ENCODE measurements around the gene ORC4.

Gene ORC4

DNA sequence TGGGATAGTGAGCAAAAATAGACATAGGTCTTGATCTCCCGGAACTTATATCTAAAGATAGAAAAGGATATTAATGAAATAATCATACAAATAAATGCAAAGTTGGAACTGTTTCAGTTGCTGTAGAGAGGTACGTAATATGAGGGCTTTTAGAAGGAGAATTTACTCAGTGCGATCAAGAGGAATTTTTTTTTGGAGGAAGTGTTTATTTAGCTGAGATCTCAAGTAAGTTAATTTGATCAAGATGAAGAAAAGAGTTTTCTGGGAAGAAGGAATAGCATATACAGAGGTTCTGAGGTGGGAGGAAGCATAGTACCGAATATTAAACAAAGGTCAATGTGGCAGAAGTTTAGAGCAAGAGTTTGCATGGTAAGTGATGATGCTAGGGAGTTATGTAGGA lies 11.7 kb upstream of the ORC4 start:
- CTCF ChIA-PET, result interaction anchor here (0.6 kb wide), 1 partner anchor 1689 kb away, joined by 3 read pairs; no protein-coding TSS in a partner anchor
- POLR2A ChIA-PET (ENCODE audit: low non-redundant PET), result no interaction called here
- TF ChIP-seq, protein P1, sequence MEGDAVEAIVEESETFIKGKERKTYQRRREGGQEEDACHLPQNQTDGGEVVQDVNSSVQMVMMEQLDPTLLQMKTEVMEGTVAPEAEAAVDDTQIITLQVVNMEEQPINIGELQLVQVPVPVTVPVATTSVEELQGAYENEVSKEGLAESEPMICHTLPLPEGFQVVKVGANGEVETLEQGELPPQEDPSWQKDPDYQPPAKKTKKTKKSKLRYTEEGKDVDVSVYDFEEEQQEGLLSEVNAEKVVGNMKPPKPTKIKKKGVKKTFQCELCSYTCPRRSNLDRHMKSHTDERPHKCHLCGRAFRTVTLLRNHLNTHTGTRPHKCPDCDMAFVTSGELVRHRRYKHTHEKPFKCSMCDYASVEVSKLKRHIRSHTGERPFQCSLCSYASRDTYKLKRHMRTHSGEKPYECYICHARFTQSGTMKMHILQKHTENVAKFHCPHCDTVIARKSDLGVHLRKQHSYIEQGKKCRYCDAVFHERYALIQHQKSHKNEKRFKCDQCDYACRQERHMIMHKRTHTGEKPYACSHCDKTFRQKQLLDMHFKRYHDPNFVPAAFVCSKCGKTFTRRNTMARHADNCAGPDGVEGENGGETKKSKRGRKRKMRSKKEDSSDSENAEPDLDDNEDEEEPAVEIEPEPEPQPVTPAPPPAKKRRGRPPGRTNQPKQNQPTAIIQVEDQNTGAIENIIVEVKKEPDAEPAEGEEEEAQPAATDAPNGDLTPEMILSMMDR (conservative IDR thresholded peaks at IDR 0.05; ENCODE audit: low read depth), result no peak
- no peak for DNase-seq (ENCODE audit: low spot score)
- H3K27ac ChIP-seq, result no peak overlapping the region

DNA sequence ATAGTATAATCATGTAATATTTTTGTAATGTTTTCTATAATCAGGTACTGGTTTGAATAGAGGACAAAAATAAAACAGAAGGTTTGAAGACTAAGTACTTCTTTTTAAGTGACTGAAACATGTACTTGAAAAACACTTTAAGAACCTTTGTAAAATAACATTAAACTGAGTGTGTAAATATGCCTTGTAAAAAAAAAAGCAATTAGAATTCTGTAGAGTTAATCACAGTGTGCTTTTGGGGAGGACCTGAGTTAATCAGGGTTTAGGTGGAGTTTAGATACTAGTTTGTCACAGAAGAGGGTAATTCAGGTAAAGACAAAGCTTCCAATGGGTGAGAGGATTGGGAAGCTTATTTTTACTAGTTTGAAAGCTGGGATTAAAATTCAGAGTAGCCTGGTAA lies 10.6 kb upstream of the ORC4 start:
- CTCF ChIA-PET, result no interaction called here
- TF ChIP-seq, protein P1 (conservative IDR thresholded peaks at IDR 0.05; ENCODE audit: low read depth), result no peak
- POLR2A ChIA-PET (ENCODE audit: low non-redundant PET), result no interaction called here
- H3K27ac ChIP-seq, result no peak overlapping the region
- no peak for DNase-seq (ENCODE audit: low spot score)

DNA sequence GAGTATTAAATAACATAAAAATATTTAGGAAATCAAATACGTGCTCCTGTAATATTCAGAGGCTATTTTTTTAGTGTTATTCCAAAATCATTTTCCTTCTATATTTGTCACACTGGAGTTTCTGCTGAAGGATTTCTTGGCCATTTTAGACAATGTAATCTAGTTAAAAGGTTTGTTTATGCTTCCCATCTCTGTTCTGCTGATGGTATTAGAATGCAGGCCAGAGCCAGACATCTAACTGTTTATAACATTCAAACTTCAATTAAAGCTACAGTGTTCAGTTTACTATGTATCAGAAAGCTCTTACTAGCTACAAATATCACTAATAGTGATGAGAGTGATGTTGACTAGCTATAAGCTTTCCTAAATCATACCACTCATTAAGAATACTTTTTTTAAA lies 8.2 kb upstream of the ORC4 start:
- ChIA-PET POLR2A (ENCODE audit: low non-redundant PET) (no interaction called here), CTCF (interaction anchor here (0.8 kb wide), 1 partner anchor 402 kb away, joined by 3 read pairs; no protein-coding TSS in a partner anchor)
- DNase-seq (ENCODE audit: low spot score), result no peak
- no peak overlapping the region for H3K27ac ChIP-seq
- TF ChIP-seq, protein P1 (conservative IDR thresholded peaks at IDR 0.05; ENCODE audit: low read depth), result no peak

DNA sequence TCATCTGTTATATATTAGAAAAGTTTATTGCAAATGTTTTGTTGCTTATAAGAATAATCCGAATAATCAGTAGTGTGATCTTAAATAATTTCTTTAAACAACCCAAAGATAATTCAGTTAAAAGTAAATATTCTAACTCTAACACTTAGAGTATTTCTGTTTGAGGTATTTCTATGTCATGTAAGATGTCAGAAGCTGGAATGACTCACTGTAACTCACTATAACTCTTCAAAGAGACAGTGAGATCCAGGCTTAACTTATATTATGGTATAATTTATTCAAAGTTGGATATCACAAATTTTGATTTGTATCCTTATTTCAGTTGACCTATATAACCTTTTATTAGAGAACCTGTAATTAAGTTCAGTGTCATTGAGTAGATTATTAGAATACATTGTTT lies 7.3 kb upstream of the ORC4 start:
- POLR2A ChIA-PET (ENCODE audit: low non-redundant PET), result no interaction called here
- CTCF ChIA-PET, result no interaction called here
- no peak overlapping the region for H3K27ac ChIP-seq
- DNase-seq (ENCODE audit: low spot score), result no peak
- TF ChIP-seq, protein P1 (conservative IDR thresholded peaks at IDR 0.05; ENCODE audit: low read depth), result no peak

DNA sequence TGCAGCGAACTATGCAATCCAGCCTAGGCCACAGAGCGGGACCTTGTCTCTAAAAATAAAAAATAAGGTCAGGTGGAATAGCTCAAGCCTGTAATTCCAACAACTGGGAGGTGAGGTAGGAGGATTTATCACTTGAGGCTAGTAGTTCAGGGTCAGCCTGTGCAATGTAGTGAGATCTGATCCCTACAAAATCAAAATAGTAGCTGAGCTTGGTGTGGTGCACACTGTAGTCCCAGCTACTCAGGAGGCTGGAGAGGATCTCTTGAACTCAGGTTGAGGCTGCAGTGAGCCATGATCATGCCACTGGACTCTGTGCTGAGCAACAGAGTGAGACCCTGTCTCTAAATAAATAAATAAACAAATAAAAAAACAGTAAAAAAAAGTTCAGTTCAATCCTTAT lies 6.0 kb upstream of the ORC4 start:
- no peak overlapping the region for H3K27ac ChIP-seq
- no peak for DNase-seq (ENCODE audit: low spot score)
- POLR2A ChIA-PET (ENCODE audit: low non-redundant PET), result no interaction called here
- TF ChIP-seq, protein P1 (conservative IDR thresholded peaks at IDR 0.05; ENCODE audit: low read depth), result no peak
- CTCF ChIA-PET, result interaction anchor here (0.6 kb wide), 1 partner anchor 37 kb away, joined by 6 read pairs; no protein-coding TSS in a partner anchor

DNA sequence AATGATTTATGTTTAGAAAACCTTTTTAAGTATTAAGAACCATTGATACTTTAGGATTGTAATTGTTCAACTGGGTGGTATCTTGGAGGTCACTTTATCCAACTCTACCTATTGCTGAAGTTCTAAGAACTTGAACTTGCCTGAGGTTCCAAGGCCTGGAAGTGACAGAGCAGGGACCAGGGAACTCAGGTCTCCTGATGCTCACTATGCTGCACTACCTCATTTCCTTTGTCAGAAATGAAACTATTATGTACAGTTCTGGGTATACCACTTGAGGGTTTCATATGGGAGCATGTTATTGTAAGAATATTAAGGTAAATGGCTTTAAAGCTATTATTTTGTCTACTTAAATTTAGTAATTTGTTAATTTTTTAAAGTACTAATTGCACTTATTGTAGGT lies 3.3 kb upstream of the ORC4 start:
- TF ChIP-seq, protein P1 (conservative IDR thresholded peaks at IDR 0.05; ENCODE audit: low read depth), result no peak
- ChIA-PET CTCF (interaction anchor here (0.7 kb wide), 2 partner anchors 1684 to 1732 kb away, joined by 3 to 7 read pairs; no protein-coding TSS in a partner anchor), POLR2A (ENCODE audit: low non-redundant PET) (no interaction called here)
- H3K27ac ChIP-seq, result no peak overlapping the region
- no peak for DNase-seq (ENCODE audit: low spot score)

DNA sequence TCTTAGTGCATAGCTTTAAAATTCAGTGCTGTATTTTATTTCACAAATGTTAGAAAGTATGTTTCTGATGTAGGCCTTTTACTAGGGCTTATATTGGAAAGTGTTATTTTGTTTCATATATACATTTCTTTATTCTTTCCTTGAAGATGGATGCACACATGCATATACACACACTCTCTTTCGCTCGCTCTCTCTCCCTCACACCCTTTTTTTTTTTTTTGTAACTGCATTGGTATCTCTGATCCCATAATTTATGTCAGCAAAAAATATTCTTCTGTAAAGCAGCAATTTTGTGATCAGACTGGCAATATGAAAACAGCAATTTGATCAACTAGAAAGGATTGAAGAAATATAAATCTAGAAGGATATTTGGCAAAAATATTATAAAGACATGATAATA lies 2.3 kb upstream of the ORC4 start:
- ChIA-PET CTCF (interaction anchor here (0.7 kb wide), 1 partner anchor 1731 kb away, joined by 7 read pairs; no protein-coding TSS in a partner anchor), POLR2A (ENCODE audit: low non-redundant PET) (no interaction called here)
- DNase-seq (ENCODE audit: low spot score), result no peak
- TF ChIP-seq, protein P1 (conservative IDR thresholded peaks at IDR 0.05; ENCODE audit: low read depth), result no peak
- H3K27ac ChIP-seq, result no peak overlapping the region
